Activated CD8-positive, alpha-beta memory T cell treated with anti-CD3 and anti-CD28 coated beads for 48 hours (primary cell): Measurements from ENCODE around the gene DPP10.

Experiments used
- DNase-seq, 3 experiments: peaks; one replicate each; pipeline ENCODE4 v3.0.0-alpha.2; 2020; ENCODE audit warnings: low read depth in 2 of 3, low spot score in 2 of 3

Gene DPP10

DNA sequence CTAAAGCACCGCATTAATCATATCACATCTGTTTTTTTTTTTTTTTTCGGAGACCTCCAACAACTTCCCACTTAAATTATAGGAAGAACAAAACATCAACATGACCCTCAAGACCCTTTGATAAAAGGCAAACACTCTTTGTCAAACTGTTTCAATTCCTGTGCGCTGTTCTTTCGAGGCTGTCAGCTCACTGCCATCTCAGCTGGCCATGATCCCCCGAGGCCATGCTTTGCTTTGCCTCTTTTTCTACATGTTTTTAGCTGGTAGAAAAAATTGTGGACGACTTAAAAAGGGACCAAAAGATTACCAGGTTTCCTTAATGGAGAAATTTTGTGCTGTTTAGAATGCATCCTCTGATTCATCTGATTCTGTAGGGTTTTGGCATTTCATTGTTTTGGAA is 138.2 kb downstream of the DPP10 start:
- DNase-seq: no peak

GRCh38 chr2:114598329-114598728 is 155.9 kb downstream of the DPP10 start:
- no peak for DNase-seq

GRCh38 chr2:114609203-114609602 is 166.8 kb downstream of the DPP10 start:
- DNase-seq: no peak

DNA sequence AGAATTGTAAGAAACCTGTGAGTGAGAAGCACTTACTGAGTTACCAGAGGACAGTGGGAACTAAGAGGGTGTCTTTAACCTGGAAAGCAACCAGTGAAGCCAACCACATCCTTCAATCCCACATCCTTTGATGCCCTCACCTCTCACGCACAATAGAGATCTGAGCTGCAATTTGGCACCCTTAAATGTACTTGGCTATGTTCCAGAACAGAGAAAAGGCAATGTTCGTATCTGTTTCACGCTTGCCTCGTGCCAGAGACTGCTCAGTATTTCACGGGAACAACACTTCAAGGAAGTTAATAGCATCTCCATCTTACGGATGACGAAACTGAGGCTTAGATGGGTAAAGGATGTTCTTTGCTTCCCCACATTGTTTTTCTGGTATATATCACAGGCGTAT is 167.4 kb downstream of the DPP10 start:
- DNase-seq: no peak

DNA sequence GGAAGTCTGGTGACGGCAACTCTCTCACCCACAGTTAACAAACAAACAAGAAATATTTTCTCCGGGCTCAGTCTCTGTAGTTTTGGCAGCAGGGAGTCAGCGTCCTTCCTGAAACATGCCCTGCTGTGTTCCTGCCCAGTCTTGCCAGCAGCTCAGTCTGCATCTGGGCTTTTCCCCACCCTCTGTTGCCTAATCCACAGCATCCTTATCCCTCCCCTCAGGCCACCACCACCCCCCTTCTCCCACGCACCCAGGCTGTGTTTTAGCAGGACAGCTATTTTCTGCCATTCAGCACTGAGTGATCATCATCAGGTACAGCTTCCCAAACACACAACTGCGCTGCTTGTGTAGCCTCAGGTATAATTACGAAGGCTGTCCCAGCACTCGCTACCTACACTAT is 168.2 kb downstream of the DPP10 start:
- no peak for DNase-seq

DNA sequence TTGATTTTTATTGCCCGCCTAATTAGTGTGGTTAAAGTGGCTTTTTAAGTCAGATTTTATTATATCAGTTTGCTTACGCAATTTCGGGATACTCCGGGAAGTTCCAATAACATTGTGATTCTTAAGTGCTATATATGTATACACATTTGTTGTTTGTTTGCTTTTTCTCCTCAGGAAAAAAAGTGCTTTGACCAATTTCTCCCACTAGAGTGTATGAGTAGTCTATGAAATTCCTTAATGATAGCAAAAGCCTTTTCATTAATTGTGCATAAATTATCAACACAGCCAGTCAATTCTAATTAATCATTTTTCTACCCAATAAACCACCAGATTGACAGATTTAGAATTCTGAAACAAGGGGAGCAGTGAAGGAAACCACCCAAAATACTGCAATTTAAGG is 172.2 kb downstream of the DPP10 start:
- DNase-seq: no peak

- DNase-seq: no peak
Measured at GRCh38 chr2:114628481-114628880, 186.0 kb downstream of the DPP10 start.

DNA sequence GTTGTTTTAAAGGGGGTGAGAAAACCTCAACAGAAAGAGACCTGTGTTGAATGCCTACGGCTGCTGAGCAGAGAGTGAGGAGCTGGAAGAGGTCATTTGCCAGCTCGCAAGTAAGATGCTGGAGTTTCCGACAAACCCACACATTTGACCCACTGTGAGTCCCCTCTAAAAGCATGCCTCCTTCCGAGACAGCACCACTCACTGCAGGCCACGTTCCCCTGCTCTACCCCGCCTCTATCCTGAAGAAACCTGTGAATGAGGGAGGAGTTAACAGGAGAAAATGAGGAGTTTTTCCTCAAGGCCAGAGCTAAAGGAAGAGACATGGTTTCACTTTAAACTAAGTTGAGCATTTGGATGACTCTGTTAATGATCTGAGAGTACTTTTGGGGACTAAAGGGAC is 188.7 kb downstream of the DPP10 start:
- DNase-seq: no peak

- no peak for DNase-seq
Measured at GRCh38 chr2:114642166-114642770, 199.8 kb downstream of the DPP10 start.

DNA sequence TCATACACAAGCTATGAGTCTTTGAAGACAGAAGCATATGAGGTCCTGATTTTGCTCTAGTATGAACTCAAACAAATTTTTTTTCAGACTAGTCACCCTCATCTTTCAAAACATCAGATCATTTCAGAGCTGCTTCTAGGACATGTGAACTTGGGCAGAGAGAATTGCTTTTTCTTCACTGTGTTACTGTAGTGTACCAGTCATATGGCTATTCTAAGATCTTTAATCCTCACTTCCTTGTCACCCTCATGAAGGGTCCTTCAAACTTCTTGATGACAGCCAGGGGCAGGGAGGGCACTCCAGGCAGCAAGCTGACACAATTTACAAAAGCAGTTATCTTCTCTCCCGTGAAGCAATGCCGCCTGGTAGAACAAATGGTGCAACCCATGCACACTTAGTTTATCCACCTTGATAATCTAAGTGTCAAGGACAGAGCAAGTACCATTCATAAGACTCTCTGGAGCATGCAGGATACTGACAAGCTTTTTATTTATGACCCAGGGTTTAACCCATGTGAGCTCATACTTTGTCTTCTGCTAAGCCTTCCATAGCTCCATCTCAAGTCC is 200.6 kb downstream of the DPP10 start:
- DNase-seq: no peak

DNA sequence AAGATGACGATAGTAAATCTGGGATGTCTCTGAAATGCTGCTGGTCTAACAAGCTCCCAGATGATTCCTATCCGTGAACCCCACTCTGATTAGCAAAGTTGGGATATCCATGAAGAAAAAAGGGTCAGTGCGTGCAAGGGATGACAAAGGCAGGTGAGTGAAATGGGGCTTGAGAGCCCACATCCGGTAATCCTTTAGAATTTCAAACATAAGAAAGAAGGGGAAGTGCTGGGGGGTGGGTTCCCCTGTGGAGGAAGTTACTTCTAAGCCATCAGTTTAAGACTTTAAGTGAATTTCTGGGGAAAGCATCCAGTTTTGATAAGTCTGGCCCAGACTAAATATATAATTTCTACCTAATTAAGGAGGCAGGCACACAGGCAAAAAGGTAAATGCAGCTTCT is 209.5 kb downstream of the DPP10 start:
- DNase-seq: no peak

DNA sequence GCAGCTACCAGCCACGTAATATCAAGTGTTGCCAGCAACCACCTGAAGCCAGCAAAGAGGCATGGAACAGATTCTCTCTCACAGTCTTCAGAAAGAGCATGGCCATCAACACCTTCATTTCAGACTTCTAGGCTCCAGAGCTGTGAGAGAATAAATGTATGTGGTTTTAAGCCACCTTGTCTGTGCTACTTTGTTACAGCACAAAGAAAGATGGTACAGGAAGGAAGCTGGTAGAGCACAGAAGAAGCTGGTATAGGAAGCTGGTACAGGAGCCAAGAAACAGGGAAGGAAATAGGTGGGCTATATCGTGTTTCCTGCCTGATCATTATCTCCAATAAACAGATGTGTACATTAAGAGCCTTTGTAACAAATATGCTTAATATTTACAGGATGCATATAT is 217.4 kb downstream of the DPP10 start:
- DNase-seq: no peak

DNA sequence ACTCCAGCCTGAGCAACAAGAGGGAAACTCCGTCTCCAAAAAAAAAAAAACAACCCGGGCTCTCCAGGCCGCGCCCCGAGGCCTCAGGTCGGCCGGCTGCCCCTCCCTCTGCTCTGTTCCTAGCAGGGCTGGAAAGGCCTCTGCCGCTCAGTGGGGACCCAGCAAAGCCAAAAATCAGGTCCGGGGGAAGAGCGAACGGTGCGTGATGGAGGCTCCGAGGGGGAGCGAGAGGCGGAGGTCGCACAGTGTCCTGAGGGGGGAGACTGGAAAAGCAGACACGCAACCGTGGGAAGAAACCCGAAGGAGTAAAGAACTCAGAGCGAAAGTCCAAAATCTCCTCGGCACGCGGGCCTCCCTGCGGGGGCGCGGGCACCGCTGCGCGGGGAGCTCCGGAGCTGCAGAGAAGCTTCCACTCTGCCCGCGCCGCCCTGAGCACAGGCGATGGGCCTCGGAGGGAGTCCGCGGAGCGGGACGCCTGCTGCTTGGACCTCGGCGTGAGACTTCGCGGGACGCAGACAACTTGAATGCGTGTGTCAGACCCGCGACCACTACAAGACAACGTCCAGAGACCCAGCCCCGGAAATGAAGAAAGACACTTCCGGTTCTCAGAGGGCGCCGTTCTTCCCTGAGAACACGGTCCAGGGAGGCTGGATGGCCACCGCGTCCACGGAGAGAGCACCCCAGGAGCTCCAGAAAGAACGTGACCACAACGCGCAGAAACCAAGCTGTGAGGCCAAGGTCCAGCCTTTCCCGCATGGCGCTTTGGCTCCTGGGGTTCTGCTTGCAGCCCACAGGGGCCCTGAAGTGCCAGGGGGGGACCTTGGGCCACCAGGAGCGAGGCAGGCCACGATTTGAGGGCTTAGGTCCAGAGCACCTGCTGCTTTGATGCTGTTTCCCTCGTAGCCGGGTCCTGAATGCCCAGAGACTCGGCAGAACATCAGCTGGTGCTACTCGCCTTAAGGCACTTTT is 219.8 kb downstream of the DPP10 start:
- DNase-seq: no peak

DNA sequence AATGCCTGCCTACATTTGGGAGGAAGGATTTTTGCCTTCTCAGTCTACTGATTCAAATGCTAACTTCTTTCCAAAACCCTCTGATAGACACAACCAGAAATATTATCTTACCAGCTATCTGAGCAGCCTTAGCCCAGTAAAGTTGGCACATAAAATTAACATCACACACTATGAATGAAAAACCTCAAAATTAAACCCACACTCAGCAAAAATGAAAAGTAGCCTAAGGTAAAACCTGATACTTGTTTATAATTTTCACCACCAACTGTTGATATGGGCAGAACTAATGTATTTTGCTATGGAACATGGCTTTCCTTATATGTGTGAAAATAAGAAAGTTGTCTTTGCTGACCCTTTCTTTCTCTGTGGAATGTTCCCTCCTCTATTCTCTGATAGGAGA is 226.0 kb downstream of the DPP10 start:
- DNase-seq: no peak

DNA sequence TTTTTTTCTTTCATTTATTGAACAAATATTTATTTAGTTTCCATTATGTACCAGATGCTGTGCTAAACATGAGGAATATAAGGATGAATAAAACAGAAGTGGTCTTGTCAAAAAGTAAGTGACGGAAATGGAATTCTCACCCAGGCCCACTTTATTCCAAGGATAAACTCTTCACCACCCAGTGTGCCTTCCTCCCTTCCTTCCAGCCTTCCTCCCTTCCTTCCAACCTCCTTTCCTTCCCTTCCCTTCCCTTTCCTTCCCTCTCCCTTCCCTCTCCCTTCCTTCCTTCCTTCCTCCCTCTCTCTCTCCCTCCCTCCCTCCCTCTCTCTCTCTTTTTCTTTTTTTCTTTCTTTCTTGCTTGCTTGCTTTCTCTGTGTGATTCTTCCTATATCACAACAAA is 240.8 kb downstream of the DPP10 start:
- DNase-seq: no peak

DNA sequence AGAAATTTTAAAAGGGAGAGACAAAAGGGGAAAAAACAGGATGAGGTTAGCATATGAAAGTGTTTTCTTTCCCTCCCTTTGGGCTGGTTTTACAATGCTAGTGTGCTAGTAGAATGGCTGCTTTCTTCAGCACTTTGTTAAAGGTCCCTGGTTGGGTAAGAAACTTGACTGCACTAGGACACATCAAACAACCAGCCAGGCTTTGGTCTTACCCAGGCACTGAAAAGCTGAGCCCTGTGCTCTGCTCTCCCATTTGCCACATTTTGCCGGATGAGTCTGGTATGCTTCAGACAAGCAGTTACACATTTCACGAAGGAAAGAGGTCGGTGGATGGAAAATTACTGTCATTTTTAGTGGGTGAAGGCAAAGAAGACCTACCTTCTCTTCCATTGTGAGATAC is 242.0 kb downstream of the DPP10 start:
- DNase-seq: no peak

DNA sequence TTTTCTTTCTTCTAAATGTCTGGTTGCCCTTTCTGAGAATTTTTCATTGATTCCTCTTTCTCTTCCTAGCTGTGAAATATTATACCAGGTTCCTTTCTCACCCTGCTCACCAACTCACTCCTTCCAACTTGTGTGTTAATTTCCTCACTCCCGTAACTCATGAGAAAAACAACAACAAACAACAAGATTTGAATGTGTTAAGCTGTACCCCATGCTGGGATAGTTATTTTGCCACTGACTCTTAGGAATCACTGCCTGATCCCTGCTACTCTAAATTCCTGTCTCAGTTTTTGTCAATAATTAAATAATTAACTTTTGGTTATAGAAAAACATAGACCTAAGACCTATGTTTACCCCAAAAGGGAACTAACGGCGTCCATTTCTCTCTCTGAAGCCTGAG is 242.7 kb downstream of the DPP10 start:
- no peak for DNase-seq

DNA sequence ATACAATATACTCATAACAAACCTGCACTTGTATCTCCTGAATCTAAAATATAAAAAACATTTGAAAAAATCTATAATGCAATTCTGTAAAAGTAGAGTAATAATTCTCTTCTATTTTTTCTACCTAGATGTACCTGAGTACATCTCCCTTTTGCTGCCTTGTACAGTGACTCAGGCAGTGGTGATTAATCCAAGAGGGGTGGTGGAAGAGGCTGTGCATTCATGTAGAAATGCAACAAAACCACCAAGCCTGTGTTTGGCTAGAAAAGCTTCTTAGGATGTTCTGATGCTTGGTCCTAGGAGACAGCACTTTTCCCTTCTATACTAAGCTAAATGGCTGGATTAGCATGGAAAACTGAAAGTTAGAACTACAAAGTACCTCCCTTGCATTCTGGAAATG is 245.8 kb downstream of the DPP10 start:
- no peak for DNase-seq

- DNase-seq: no peak
Measured at GRCh38 chr2:114698520-114698919, 256.1 kb downstream of the DPP10 start.

- no peak for DNase-seq
Measured at GRCh38 chr2:114699423-114699944, 257.0 kb downstream of the DPP10 start.

DNA sequence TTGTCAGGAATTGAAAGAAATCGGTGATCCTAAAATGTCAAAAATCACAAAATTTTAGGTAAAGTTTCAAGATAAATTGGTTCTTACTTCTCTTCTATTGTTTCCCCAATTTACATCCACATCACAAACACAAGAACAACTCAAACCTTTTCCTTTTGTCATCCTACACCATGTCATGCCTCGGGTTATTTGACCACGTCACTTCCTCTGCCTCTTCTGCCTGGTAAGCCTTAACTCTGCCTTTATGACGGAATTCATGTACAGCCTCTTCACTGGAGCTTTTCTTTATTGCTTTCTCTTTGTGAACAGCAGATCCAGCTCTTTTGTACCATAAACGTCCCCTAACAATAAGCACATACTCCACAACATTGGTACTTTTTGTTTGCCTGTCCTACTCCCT is 258.0 kb downstream of the DPP10 start:
- no peak for DNase-seq
